ENCODE data around the gene SULT1C4.

- TF ChIP-seq YY1 (IDR thresholded peaks at IDR 0.05; ENCODE audit: insufficient read depth, insufficient read length) = no peak
- TF ChIP-seq SUZ12 (IDR thresholded peaks at IDR 0.05; ENCODE audit: extremely low read depth, insufficient read depth, insufficient read length) = no peak
- TF ChIP-seq ZNF274 (IDR thresholded peaks at IDR 0.05; ENCODE audit: low read depth, low read length) = no peak
Measured at GRCh38 chr2:108355906-108356734, 21.6 kb upstream of the SULT1C4 start.
